ENCODE data around the gene ZBED5.
"Not testable (repeated sequence)": the region's sequence is repeated elsewhere in the genome, so short reads cannot be mapped to it uniquely, and the experiment has no call there.

Gene ZBED5

DNA sequence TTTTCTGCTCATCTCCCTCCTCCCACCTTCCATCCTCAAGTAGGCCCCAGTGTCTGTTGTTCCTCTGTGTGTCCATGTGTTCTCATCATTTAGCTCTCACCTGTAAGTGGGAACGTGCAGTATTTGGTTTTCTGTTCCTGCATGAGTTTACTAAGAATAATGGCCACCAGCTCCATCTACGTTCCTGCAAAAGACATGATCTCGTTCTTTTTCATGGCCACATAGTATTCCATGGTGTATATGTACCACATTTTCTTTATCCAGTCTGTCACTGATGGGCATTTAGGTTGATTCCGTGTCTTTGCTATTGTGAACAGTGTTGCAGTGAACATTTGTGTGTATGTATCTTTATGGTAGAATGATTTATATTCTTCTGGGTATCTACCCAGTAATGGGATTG lies 21.0 kb downstream of the ZBED5 start:
- not testable (repeated sequence) for DNase-seq

DNA sequence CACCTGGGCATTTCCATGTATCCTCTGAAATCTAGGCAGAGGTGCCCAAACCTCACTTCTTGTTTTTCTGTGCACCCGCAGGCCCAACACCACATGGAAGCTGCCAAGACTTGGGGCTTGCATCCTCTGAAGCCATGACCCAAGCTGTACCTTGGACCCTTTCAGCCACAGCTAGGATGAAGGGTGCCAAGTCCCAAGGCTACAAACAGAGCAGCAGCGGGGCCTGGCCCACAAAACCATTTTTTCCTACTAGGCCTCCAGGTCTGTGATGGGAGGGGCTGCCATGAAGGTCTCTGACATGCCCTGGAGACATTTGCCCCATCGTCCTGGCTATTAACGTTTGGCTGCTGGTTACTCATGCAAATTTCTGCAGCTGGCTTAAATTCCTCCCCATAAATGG lies 28.7 kb downstream of the ZBED5 start:
- no peak for DNase-seq

DNA sequence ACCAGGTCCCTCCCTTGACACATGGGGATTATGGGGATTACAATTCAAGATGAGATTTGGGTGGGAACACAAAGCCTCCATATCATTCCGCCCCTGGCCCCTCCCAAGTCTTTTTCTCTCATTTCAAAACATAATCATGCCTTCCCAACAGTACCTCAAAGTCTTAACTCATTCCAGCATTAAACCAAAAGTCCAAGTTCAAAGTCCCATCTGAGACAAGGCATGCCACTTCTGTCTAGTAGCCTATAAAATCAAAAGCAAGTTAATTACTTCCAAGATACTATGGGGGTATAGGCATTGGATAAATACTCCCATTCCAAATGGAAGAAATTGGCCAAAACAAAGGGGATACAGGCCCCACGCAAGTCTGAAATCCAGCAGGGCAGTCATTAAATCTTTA lies 29.5 kb downstream of the ZBED5 start:
- DNase-seq = no peak

DNA sequence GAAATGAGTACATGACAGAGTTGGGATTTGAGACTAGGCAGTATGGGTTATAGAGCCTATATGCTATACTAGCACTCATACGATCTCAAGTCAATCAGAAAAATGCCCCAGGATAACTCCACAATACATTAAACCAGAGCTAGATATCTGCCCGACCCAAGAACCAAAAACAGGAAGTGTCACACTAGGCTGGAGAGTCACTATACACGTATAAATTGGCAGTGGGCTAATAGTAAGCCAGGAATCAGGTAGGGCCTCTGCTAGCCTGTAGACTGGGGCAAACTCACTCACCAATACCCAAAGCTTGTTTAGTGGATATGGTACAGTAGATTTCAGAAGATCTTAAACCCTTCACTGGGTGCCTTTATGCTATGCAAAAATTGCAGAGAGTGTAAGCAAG lies 33.0 kb downstream of the ZBED5 start:
- DNase-seq = no peak

DNA sequence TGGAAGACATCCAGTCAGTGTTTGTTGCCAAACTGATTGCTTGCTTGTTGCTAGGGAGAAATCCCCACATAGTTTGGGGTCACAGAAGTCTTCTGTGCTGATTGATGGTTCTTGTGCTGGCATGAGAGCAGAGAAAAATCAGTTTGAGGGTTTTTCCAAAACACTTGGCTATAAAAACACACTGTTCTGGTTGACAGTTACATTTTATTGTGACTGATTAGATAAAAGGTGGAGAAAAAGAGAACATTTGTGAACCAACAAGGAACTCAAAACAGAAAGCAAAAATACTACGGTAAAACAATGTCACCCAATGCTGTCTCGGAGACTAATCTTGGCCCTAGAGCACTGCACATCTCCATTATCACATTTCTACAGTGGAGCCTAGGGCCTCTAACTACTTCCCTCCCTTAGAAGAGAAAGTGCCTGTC lies 34.7 kb downstream of the ZBED5 start:
- DNase-seq = no peak

DNA sequence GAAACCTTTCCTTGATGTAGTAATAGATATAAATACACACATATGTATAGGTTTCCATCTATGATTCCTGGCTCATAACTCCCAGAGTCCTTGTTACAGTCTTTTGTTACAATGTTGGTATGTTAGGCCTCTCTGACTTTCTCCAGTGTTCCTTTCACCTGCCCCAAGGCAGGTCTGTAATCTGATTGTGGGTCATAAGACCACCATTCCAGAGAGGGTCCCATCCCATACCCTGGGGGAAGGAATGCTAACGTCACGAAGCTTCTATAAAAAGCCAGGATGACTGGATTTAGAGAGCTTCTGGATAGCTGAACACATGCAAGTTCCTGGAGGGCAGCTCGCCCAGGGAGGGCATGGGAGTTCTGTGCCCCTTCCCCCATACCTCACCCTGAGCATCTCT lies 35.4 kb downstream of the ZBED5 start:
- DNase-seq = not testable (repeated sequence)

DNA sequence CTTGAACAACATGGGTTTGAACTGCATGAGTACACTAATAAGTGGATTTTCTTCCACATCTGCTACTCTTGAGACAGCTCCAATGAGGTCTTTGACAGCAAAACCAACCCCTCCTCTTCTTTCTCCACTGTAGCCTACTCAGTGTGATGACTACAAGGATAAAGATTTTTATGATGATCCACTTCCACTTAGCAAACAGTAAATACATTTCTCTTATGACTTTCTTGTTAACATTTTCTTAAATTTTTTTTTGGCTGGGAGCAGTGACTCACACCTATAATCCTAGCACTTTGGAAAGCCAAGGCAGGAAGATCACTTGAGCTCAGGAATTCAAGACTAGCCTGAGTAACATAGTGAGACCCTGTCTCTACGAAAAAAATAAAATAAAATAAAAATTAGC lies 39.3 kb downstream of the ZBED5 start:
- DNase-seq = peak; percentile 85

DNA sequence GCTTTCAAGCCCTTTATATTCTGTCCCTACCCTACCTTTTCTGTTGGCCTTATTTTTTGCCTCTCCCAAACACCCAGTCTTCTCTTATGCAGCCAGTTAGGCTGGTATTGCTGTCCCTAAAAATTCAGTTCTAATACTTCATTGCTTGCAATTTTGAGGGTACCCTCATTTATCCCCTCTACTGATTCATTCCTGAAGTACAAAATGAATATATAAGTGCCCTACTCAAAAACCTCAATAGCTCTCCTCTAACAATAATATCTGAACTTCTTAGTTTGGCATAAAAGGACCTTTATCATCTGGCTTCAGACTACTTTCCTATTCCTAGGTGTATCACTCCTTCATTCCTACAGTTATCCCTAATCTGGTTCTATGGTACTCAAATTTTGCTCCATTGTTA lies 43.9 kb downstream of the ZBED5 start:
- DNase-seq = no peak

DNA sequence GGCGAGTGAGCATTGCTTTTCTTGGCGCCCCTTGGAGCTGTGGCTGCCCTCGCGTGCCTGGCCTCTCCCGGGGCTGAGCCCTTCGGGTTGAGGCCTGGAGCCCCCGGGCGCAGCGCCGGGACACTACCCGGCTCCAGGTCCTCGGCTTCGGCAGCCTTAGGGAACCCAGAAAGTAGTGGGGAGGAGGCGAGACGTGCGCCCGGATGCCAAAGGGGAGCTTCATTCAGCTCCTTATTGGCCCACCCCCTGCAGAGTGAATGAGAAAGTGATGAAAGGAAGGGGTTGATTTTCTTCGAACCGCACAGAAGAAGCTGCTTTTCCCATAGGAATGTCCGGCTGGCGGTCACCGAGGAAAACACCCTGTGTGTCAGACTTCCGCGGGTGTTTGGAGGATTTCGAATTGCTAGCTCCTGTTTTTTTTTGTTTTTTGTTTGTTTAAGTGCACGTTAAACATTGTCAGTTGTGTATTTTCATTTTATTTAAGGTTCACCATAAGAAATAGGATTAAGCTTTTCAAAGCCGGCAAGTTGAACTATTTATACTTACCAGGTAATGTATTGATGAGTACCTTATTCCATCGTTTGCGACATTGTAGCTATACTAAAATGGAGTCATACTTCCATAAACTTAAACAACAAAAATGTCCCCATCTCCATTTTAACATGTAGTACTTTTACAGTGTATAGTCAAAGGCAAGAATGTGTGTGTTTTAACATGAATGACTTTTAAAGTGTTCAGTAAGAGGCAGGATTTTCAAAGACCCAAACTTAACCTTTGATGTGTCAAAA lies 48.3 kb downstream of the ZBED5 start:
- DNase-seq = no peak

DNA sequence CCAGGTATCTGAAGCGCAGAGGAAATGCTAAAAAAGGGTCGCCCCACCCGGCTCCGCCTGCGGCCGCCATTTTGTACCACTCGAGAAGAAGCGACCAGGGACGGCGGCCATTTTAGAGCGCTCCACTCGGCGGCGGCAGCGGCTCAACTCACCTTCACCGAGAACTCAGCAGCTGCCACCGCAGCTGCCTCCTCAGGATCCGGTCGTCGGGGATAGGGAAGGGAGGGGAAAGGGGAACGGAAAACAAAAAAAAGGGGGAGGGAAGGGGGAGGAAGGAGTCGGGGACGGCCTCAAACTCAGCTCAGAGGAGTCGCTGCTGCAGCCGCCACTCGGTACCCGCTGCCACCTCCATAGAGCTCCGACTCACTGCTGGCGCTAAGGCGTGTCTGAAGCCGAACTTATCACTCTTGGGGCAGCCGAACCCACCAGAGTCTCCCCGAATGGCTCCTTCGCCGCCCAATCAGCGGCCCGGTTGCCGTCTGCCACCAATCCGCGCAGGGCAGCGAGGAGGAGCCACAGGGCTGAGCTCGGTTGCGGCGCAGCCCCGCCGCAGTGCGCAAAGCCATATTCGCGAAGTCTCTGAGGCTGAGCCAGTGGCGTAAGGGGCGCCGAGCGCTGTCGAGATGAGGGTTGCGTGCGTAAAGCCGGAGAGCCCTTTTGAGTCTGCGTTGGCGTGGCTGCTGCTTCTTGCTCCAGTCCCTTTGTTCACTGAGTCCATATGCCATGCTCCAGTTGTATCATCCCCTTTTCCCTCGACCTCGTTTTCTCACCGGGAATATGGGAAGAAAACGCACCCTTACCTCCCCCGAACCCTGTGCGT lies 49.1 kb downstream of the ZBED5 start, which contains the start of gene EIF4G2:
Gene EIF4G2 (minus strand): TSS at position 374 of the 820 bp plus-strand sequence.
- DNase-seq = peak; percentile 96

DNA sequence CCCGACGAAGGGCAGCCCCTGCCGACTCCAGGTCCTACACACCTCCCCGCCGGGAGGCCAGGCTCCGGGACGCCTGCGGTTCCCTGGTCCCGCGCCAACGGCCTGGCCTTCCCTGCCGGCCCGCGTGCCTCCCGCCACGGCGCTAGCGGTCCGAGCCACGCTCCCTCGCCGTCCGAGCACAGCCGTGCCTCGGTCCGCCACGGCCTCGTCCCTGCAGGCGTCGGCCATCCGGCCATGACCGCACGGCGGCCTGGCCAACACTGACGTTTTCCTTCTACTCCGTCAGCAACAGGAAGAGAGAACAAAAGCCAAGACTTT lies 49.7 kb downstream of the ZBED5 start:
- no peak for DNase-seq

DNA sequence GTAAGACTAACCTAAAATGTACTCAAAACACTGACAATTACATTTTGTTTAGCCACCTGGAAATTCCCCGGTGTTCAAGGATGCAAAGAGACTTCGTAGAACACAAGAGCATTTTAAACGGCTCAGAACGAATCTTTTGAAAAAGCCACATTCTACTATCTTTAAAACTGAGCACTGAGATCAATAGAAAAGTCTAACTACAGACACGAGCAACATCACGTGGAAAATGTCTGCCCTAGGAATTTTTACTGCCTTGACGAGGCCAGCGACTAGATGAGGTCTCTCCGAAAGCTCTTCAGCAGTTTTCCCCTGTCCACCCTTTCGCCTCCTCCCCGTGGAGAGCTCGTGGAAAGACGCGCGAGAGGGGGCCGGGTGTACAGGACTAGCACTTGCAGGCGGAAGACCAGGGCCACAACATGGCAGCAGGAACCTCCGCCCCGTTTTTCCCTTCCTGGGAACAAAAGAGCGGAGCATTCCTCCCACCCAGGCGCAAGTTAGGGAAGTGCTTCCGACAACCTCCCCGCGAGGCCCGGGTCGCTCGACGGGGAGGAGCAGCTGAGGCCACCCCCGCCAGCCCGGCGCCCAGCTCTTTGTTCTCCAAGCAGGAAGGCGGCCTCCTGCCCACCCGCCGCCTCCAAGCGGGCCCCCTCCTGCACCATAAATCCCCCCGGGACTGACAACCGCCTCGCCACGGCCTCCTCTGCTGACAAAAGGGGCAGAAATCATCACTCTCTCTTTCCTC lies 50.2 kb downstream of the ZBED5 start:
- no peak for DNase-seq

DNA sequence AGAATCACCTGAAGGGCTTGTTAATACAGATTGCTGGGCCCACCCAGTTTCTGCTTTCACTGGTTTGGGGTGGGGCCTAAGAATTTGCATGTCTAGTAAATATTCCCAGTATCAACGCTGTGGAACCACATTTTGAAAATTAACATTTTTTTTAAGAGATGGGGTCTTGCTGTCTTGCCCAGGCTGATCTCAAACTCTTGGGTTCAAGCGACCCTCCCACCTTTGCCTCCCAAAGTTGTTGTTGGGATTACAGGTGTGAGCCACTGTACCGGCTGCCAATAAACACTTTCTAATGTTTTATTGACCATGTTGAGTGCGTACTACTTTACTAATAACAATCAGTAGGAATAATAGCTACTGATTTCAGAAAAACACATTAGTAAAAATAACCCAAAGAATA lies 51.6 kb downstream of the ZBED5 start:
- DNase-seq = no peak

DNA sequence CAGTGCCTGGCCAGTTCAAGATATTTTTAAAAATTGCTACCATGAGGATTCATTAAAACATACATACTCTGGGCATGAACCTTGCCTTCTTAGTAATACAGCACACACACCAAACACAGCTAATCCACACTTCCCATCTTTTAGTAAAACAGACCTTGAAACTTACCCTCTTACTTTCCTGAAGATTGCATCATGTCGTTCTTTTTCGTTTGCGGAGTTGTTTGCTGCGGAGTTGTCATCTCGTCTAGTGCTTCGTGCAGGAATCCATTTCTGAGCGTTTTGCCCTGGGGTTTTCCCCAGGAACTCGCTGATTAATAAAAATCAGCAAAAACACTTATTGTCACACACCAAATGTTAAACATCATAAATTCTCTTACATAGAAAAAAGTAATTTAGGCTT lies 52.1 kb downstream of the ZBED5 start:
- DNase-seq = no peak

DNA sequence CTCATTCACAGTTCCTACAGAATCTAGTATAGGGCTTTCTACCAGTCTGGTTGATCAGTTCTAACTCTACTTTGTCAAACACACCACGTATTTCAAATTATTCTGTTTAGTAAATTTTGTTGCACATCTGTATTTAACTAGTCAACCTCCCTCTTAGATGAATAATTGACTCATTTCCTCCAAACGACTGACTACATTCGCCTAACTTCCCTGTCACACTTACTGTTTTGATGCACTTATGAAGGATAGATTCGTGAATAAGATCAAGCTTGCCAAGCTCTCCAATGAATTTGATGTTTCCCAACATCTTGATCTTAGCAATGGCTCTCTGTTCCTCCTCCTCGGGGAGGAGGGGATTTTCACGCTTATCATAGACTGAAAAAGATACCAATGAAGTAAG lies 54.2 kb downstream of the ZBED5 start:
- DNase-seq = no peak
